ENCODE measurements around the gene PRR14.
"Not testable (repeated sequence)": the region's sequence is repeated elsewhere in the genome, so short reads cannot be mapped to it uniquely, and the experiment has no call there.

The PRR14 gene

GRCh38 chr16:30637139-30637538, 13.6 kb upstream of the PRR14 start:
- ChIA-PET CTCF (interaction anchor here (0.7 to 1.2 kb wide), 2 partner anchors 207 to 249 kb away, joined by 4 to 5 read pairs; partner anchors contain the start of gene DCTPP1), POLR2A (interaction anchor here (0.7 to 3.7 kb wide), 7 partner anchors 14 to 80 kb away, joined by 3 to 23 read pairs (median 5); partner anchors contain the start of genes FBRS and PRR14)
- peak; percentile 52; the same call in 1 of the 2 replicates for TF ChIP-seq ZNF384 (IDR thresholded peaks at IDR 0.05)
- not testable (repeated sequence) for DNase-seq (ENCODE audit: extremely low spot score)

GRCh38 chr16:30637944-30638343, 12.8 kb upstream of the PRR14 start:
- ChIA-PET POLR2A (interaction anchor here (1.0 to 3.7 kb wide), 6 partner anchors 13 to 80 kb away, joined by 3 to 23 read pairs (median 8); partner anchors contain the start of genes FBRS, PRR14 and ZNF764), CTCF (interaction anchor here (0.7 to 1.2 kb wide), 2 partner anchors 13 to 208 kb away, joined by 4 to 7 read pairs; partner anchors contain the start of genes DCTPP1 and PRR14)
- peak; percentile 48 for DNase-seq (ENCODE audit: extremely low spot score)
- TF ChIP-seq PKNOX1 (IDR thresholded peaks at IDR 0.05): no peak
- TF ChIP-seq ZNF384 (IDR thresholded peaks at IDR 0.05): no peak

GRCh38 chr16:30641378-30641982, 9.3 kb upstream of the PRR14 start:
- ChIA-PET CTCF (interaction anchor here (1.0 kb wide), 1 partner anchor 232 kb away, joined by 3 read pairs; no protein-coding TSS in a partner anchor), POLR2A (interaction anchor here (1.4 kb wide), 1 partner anchor 164 kb away, joined by 3 read pairs; no protein-coding TSS in a partner anchor)
- no peak for DNase-seq (ENCODE audit: extremely low spot score)
- TF ChIP-seq BHLHE40 (IDR thresholded peaks at IDR 0.05; ENCODE audit: borderline replicate concordance) (no peak), FOXK2 (IDR thresholded peaks at IDR 0.05) (no peak), CTBP1 (IDR thresholded peaks at IDR 0.05; ENCODE audit: borderline replicate concordance) (no peak), ARNT (IDR thresholded peaks at IDR 0.05) (no peak)

- TF ChIP-seq ARNT (IDR thresholded peaks at IDR 0.05): no peak
- no peak for TF ChIP-seq BHLHE40 (IDR thresholded peaks at IDR 0.05; ENCODE audit: borderline replicate concordance)
- no peak for TF ChIP-seq CTBP1 (IDR thresholded peaks at IDR 0.05; ENCODE audit: borderline replicate concordance)
- no peak for TF ChIP-seq ELF4 (IDR thresholded peaks at IDR 0.05)
- TF ChIP-seq SP1 (IDR thresholded peaks at IDR 0.05): no peak
- no peak for TF ChIP-seq LEF1 (IDR thresholded peaks at IDR 0.05; ENCODE audit: borderline replicate concordance)
- no peak for TF ChIP-seq PKNOX1 (IDR thresholded peaks at IDR 0.05)
- TF ChIP-seq FOXK2 (IDR thresholded peaks at IDR 0.05): no peak
- TF ChIP-seq L3MBTL2 (conservative IDR thresholded peaks at IDR 0.05): no peak
- TF ChIP-seq SUZ12 (IDR thresholded peaks at IDR 0.05): no peak
- TF ChIP-seq HDGF (IDR thresholded peaks at IDR 0.05; ENCODE audit: borderline replicate concordance): no peak
- TF ChIP-seq FOXA1 (IDR thresholded peaks at IDR 0.05): no peak
- no peak for TF ChIP-seq NFRKB (IDR thresholded peaks at IDR 0.05)
- TF ChIP-seq FOXM1 (IDR thresholded peaks at IDR 0.05; ENCODE audit: borderline replicate concordance): no peak
- ChIA-PET POLR2A (interaction anchor here (0.8 to 4.0 kb wide), 4 partner anchors 10 to 216 kb away, joined by 3 to 20 read pairs (median 12); partner anchors contain the start of genes FBRS and ZNF689), CTCF (no interaction called here)
- no peak for DNase-seq (ENCODE audit: extremely low spot score)
These were observed 6.4 kb upstream of the PRR14 start for GRCh38 chr16:30644334-30644830.

GRCh38 chr16:30645727-30646126, 5.0 kb upstream of the PRR14 start:
- POLR2A ChIA-PET: interaction anchor here (1.1 to 4.0 kb wide), 5 partner anchors 12 to 87 kb away, joined by 4 to 20 read pairs (median 5); partner anchors contain the start of genes FBRS, ZNF689 and ZNF764
- no peak for DNase-seq (ENCODE audit: extremely low spot score)
- CTCF ChIA-PET: interaction anchor here (0.6 to 0.8 kb wide), 2 partner anchors 17 to 116 kb away, joined by 3 to 5 read pairs; no protein-coding TSS in a partner anchor
- TF ChIP-seq ZNF384 (IDR thresholded peaks at IDR 0.05): no peak
- no peak for TF ChIP-seq HDGF (IDR thresholded peaks at IDR 0.05; ENCODE audit: borderline replicate concordance)
- TF ChIP-seq BHLHE40 (IDR thresholded peaks at IDR 0.05; ENCODE audit: borderline replicate concordance): no peak
- TF ChIP-seq SUZ12 (IDR thresholded peaks at IDR 0.05): no peak
- TF ChIP-seq SP1 (IDR thresholded peaks at IDR 0.05): no peak
- no peak for TF ChIP-seq TARDBP (IDR thresholded peaks at IDR 0.05)
- no peak for TF ChIP-seq FOXK2 (IDR thresholded peaks at IDR 0.05)
- no peak for TF ChIP-seq PKNOX1 (IDR thresholded peaks at IDR 0.05)
- no peak for TF ChIP-seq FOXA1 (IDR thresholded peaks at IDR 0.05)
- no peak for TF ChIP-seq ELF4 (IDR thresholded peaks at IDR 0.05)
- TF ChIP-seq L3MBTL2 (conservative IDR thresholded peaks at IDR 0.05): no peak
- no peak for TF ChIP-seq CTBP1 (IDR thresholded peaks at IDR 0.05; ENCODE audit: borderline replicate concordance)

- POLR2A ChIA-PET: interaction anchor here (1.1 to 4.0 kb wide), 2 partner anchors 11 to 13 kb away, joined by 4 to 20 read pairs; partner anchors contain the start of gene FBRS
- TF ChIP-seq ARNT (IDR thresholded peaks at IDR 0.05) (no peak), SP1 (IDR thresholded peaks at IDR 0.05) (no peak)
- CTCF ChIA-PET: no interaction called here
- DNase-seq (ENCODE audit: extremely low spot score): no peak
These were observed 3.5 kb upstream of the PRR14 start for GRCh38 chr16:30647274-30647571.

Data from HEK293T (cell line).